Activated naive CD4-positive, alpha-beta T cell treated with Interleukin-2 at 50 U/mL for 16 hours (primary cell): ENCODE results near the gene PLA2G4B.

Experiments
- DNase-seq: peaks from one replicate; pipeline ENCODE4 v3.0.0-alpha.2; 2020

The PLA2G4B gene

DNA sequence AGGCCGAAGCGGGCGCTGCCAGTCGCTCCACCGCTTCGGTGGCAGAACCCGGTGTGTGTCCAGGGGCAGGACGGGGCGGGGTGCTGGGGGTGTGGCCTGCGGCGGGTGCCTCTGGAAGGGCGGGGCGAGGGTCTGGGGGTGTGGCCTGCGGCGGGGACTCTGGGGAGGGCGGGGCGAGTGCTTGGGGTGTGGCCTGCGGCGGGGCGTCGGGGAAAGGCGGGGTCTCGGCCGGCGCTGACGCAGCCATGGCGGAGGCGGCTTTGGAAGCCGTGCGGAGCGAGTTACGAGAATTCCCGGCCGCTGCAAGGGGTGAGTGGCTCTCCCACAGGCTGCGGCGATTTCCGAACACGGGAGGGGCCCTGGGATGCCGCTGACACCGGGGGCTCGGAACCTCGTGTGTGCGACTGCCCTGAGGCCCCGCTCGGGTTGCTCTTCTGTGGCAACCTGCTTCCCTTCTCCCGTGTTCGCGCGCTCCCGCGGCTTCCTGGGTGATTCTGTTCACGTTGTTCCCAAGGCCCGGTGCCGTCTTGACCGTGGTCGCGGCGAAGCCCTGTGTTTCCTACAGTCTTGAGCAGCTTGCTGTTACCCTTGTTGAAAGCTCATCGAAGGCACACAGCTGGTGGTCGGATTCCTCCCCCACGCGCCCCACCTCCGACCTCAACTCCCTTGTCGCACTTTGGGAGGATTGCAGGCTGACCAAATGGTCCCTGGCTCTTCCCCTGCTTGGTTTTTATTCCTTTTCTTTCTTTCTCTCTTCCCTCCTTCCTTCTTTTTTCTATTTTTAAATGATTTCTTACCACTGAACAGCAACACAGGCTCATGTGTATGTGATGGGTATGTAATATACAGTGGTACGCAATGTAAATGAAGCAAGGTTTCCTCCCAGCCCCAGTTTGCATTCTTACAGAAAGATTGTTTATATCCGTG, 10.5 kb upstream of the PLA2G4B start, which contains the start of gene JMJD7:
Gene JMJD7 (plus strand): TSS at position 213 of the 927 bp plus-strand sequence. CDS start 33 bp downstream, at position 246.
- DNase-seq = peak; percentile 95

GRCh38 chr15:41828807-41829141, 9.9 kb upstream of the PLA2G4B start:
- DNase-seq = no peak

- DNase-seq = no peak
Measured at GRCh38 chr15:41829959-41830646, 8.5 kb upstream of the PLA2G4B start.

- peak; percentile 49 for DNase-seq
Measured at GRCh38 chr15:41831291-41831690, 7.4 kb upstream of the PLA2G4B start.

- no peak for DNase-seq
Measured at GRCh38 chr15:41832208-41832607, 6.4 kb upstream of the PLA2G4B start.

DNA sequence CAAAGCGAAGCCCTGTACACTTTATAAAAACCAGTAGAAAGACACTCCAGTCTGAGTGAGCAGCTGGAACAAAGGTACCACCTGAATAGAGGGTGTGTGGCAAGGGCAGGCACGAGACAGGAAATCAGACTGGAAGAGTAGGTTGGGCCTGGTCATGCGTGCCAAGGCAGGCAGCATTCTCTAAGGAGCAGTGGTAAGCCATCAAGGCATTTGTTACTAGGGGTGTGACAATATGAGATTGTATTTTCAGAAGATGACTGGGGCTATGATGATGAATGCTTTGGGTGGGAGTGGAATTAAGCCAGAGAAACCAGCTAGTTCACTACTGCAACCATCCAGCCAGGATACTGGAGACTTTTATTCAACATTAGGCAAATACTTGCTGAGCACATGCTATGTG, 5.8 kb upstream of the PLA2G4B start:
- peak; percentile 24 for DNase-seq

DNA sequence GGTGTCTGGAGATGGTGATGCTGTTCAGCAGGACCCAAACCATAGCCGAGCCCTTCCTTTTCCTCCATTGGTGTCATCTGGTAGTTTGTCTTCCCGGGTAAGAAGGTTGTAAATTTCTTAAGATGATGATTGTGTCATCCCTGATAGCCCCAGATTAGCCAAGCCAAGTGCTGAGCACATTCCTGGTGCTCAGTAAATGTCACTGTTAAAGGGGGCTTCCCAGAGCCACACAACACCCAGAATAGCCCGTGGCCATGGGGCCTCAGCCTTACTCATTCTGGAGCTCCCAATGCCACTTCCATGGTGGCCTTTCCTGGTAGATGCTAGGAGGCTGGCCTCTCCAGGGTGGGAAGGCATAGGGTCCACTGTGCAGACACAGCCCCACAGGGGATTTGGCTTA, 4.6 kb upstream of the PLA2G4B start:
- DNase-seq = no peak

- DNase-seq = no peak
Measured at GRCh38 chr15:41836073-41836472, 2.6 kb upstream of the PLA2G4B start.

- no peak for DNase-seq
Measured at GRCh38 chr15:41836713-41837454, 1.8 kb upstream of the PLA2G4B start.

- no peak for DNase-seq
Measured at GRCh38 chr15:41839781-41840491, 1.3 kb downstream of the PLA2G4B start.

GRCh38 chr15:41840673-41841072, 2.0 kb downstream of the PLA2G4B start:
- no peak for DNase-seq

- no peak for DNase-seq
Measured at GRCh38 chr15:41841131-41841530, 2.5 kb downstream of the PLA2G4B start.

- DNase-seq = no peak
Measured at GRCh38 chr15:41842229-41842628, 3.6 kb downstream of the PLA2G4B start.

- DNase-seq = no peak
Measured at GRCh38 chr15:41843571-41843970, 4.9 kb downstream of the PLA2G4B start.

DNA sequence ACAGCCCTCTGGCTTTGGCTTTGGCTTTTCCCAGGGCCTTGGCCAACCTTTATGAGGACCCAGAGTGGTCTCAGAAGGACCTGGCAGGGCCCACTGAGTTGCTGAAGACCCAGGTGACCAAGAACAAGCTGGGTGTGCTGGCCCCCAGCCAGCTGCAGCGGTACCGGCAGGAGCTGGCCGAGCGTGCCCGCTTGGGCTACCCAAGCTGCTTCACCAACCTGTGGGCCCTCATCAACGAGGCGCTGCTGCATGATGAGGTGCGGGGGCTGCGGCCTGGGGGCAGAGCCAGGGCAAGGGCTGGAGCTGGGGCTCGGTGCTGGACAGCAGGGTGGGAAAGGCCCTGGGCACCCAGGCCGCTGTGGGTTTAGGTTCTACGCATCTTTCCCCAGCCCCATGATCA, 6.2 kb downstream of the PLA2G4B start:
- no peak for DNase-seq

- DNase-seq = no peak
Measured at GRCh38 chr15:41847206-41847605, 8.6 kb downstream of the PLA2G4B start.

- no peak for DNase-seq
Measured at GRCh38 chr15:41847981-41848380, 9.3 kb downstream of the PLA2G4B start.

DNA sequence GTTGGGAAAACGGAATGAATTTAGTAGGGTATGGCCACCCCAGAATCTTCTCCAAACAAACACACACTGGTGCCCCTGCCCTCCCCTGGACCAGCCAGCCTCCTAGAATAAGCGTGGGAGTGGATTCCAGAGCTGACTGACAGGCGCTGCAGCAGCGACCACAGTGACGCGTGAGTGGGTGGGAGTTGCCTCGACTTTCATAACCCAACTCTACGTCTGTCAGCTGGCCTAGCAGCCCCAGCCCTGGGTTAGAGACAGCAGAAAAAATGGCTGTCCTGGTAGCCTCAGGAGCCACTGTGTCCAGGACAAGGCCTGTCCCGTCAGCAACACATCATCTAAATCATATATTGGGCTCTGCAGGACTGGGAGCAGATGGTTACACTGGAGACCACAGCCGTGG, 10.0 kb downstream of the PLA2G4B start:
- peak; percentile 49 for DNase-seq

DNA sequence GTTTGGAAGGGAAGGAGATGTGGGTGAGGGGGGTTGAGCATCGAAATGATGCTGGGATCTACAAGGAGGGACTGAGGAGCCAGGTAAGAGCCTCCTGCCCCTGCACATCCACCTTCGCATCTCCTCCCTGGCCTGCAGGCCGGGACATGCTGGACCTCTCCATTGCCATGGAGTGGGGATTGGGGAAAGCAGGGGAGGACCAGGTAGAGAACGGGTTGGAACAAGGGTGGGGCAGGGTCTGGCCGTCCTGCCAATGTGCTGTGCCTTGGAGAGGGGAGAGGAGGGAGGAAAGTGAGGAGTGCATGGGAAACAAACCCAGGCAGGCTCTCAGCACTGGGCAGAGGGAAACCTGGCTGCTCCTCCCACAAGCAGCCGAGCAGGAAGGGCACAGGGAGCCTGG, 10.6 kb downstream of the PLA2G4B start:
- no peak for DNase-seq

- DNase-seq = no peak
Measured at GRCh38 chr15:41849861-41850260, 11.2 kb downstream of the PLA2G4B start.

DNA sequence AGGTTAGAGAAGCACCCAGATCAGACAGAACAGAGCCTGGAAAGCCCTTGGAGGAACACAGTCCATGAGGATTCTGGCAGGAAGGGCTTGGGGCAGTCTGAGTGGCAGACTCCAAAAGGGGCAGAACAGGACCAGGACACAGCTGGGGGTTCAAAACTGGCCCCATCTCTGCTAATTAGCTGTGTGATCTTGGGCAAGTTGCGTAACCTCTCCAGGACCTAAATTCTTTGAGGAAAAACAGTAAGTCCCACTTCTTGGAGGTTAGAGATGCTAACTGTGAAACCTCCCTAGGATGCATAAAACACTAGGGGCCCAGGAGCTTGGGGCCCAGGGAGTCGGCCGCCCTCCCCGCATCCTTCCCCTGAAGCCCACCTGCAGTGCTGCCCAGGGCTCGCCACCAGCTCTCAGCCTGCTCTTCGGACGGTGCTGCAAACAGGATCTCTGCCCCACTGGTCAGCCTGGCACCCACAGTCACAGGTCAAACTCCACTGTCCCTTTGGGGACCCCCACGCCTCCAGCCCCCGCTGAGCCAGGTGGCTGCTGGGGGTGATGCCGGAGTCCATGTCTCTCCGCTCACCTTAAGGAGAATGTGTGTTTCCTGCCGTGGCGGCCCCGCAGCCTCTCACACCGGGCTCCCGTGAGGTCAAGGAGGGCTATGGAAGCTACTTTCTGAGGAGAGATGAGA, 12.0 kb downstream of the PLA2G4B start:
- DNase-seq = no peak

- DNase-seq = no peak
Measured at GRCh38 chr15:41851167-41851523, 12.5 kb downstream of the PLA2G4B start.
